HEK293T (cell line): Measurements from ENCODE around the gene SERPINH1.

Experiments used
- BHLHE40 ChIP-seq: fragments of 450-650 bp; IDR thresholded peaks from 2 replicates; pipeline ENCODE4 v1.6.1; 2016; ENCODE audit warnings: mild to moderate bottlenecking, moderate library complexity, borderline replicate concordance
- FOXA1 ChIP-seq: fragments of 450-650 bp; IDR thresholded peaks from 2 replicates; pipeline ENCODE4 v1.6.1; 2016; ENCODE audit warnings: mild to moderate bottlenecking
- FOXK2 ChIP-seq: fragments of 450-650 bp; IDR thresholded peaks from 2 replicates; pipeline ENCODE4 v1.6.1; 2016; ENCODE audit warnings: mild to moderate bottlenecking
- FOXM1 ChIP-seq: fragments of 450-650 bp; IDR thresholded peaks from 2 replicates; pipeline ENCODE4 v1.6.1; 2017; ENCODE audit warnings: mild to moderate bottlenecking, borderline replicate concordance
- HDGF ChIP-seq: fragments of 450-650 bp; IDR thresholded peaks from 2 replicates; pipeline ENCODE4 v1.6.1; 2017; ENCODE audit warnings: antibody characterized with exemption, borderline replicate concordance
- L3MBTL2 ChIP-seq: fragments of 450-650 bp; conservative IDR thresholded peaks from 2 replicates; pipeline ENCODE4 v1.6.1; 2016; ENCODE audit warnings: mild to moderate bottlenecking
- LEF1 ChIP-seq: fragments of 450-650 bp; IDR thresholded peaks from 2 replicates; pipeline ENCODE4 v1.6.1; 2017; ENCODE audit warnings: mild to moderate bottlenecking, borderline replicate concordance
- NFRKB ChIP-seq: fragments of 450-650 bp; IDR thresholded peaks from 2 replicates; pipeline ENCODE4 v1.6.1; 2016; ENCODE audit warnings: mild to moderate bottlenecking, moderate library complexity
- SP1 ChIP-seq: fragments of 450-650 bp; IDR thresholded peaks from 2 replicates; pipeline ENCODE4 v1.6.1; 2017
- SUZ12 ChIP-seq: fragments of 450-650 bp; IDR thresholded peaks from 2 replicates; pipeline ENCODE4 v1.6.1; 2016; ENCODE audit warnings: mild to moderate bottlenecking
- TARDBP ChIP-seq: fragments of 450-650 bp; IDR thresholded peaks from 2 replicates; pipeline ENCODE4 v1.6.1; 2016
- ZNF384 ChIP-seq: fragments of 450-650 bp; IDR thresholded peaks from 2 replicates; pipeline ENCODE4 v1.6.1; 2016

DNA sequence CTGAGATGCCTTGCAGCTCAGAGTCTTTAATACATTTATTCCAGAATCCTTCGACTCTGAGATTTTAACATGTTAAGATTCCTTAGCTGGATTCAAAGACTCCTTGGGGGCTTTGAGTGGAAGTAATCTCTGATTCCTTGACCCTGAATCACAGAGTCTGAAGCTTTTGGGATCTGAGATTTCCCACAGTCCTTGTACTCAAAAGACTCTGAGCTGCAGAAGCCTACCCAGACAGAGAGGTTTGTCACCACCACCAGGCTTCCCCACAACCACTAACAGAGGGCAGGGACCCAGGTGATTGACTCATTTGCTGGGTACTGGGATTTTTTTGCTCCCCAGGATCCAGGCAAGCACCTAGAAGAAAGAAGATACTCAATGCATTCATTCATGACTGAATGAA is 1.4 kb upstream of the SERPINH1 start:
- TF ChIP-seq FOXK2 = no peak
- no peak for TF ChIP-seq FOXM1
- no peak for TF ChIP-seq ZNF384
- TF ChIP-seq HDGF = no peak
- TF ChIP-seq LEF1 = no peak
- no peak for TF ChIP-seq TARDBP
- TF ChIP-seq L3MBTL2 = no peak
- no peak for TF ChIP-seq FOXA1
- TF ChIP-seq SUZ12 = no peak
- TF ChIP-seq BHLHE40 = no peak
- TF ChIP-seq NFRKB = no peak
- TF ChIP-seq SP1 = no peak
